HG03064 (cell line): Measurements from ENCODE around the gene KRTAP5-2.
"Not testable (repeated sequence)": the region's sequence is repeated elsewhere in the genome, so short reads cannot be mapped to it uniquely, and the experiment has no call there.

Source experiments
- ATAC-seq: cut with Tn5 transposase; IDR thresholded peaks from one replicate; pipeline ENCODE4 v1.9.1; 2021; ENCODE audit warnings: low read depth; ENCODE audit not compliant: unreplicated experiment

Gene KRTAP5-2

DNA sequence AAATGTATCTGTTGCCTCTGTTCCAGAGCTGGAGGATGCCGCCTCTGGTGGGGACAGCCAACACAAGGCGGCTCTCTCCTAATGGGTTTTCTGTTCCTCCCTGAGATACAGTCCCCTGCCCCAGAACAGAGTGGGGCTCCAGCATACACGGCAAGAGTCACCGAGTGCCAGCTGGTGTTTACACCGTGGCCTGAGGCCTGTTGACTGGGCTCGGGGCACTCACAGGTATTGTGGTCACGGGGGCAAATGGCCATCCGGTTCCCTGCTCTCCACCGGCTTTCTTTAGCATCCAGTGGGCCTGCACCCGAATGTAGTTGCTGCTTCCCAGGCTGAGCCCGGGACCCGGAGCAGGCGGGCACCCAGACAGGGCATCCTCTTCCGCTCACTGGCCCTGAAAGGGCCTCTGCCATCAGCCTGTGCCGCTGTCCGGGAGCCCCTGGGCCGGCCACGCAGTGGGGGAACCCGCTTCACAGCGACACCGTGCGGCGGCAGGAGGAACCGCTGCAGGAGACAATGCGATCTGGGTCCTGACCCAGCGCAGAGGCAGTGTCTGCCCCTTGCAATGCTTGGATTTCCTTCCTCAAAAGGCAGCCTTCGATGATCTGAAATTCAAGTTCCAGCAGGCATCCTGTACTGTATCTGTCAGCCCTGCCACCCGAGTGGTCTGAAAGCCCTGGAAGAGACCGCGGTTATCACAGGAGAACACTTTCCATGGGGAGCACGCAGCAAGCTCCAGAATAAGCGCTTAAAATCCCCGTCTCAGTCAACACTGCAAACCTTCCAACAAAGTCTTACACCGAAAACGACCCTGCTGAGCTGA, 30.6 kb upstream of the KRTAP5-2 start:
- no peak for ATAC-seq

DNA sequence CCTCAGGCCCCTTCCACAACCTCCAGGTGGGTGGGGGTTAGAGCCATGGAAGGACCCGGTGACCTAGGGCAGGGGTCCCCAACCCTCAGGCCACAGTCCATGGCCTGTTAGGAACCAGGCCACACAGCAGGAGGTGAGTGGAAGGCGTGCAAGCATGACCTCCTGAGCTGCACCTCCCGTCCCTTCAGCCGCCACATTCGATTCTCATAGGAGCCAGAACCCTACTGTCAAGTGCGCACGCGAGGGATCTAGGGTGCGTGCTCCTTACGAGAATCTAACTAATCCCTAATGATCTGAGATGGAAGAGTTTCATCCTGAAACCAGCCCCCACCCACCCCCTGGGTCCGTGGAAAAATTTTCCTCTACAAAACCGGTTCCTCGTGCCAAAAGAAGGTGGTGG, 27.4 kb upstream of the KRTAP5-2 start:
- ATAC-seq, result no peak

DNA sequence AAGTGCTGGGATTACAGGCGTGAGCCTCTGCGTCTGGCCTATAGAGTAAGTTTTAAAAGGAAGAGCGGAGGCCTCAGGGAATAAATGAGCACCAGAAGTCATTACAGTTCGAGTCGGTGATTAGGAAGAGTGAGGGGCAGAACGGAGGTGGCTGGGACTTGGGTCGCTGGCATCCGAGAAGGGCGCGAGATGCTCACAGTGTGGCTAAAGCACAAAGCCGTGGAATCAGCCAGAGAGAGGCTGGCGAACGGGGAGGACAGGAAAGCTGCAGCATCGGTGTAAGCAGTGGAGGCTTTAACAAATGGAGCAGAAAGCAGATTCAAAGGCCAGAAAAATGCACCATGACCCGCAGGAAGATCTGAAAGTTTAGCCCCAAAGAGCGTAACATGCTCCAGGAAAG, 26.5 kb upstream of the KRTAP5-2 start:
- no peak for ATAC-seq

DNA sequence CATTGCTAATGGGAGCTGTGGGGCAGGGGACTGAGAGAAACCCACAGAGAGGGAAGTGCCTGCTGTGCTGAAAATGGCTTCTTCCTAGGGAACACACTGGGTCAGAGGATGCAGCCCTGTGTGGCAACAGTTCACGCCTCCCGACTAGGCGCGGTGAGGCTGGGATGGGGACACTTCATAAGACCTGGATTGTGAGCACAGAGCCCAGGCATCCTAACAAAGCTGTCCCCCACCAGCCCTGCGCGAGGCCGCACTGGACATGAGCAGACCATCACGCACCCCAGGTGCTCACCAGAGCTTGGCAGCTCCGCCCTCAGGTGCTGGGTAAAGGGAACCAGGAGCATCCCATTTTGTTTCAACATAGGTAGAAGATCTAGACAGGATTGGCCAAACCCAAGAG, 25.6 kb upstream of the KRTAP5-2 start:
- ATAC-seq, result no peak

DNA sequence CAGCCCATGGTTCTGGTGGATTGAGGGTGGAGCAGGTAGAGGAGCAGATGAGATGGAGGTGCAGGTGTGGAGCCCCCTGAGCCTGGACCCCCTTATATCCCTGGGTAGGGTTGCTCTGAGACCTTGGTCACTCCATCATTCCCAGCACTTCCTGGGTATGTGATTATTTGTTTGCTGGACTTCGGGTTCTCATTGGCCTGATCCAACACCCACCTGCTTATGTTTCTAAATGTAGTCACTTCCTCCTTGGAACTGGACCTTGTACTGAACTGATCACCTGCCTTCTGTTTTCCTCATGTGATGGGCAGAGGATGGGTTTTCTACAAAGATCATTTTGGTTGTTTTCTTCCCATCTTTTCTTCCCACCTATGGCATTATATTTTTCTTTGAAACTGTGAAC, 24.0 kb upstream of the KRTAP5-2 start, which contains the start of gene KRTAP5-4:
Gene KRTAP5-4, minus strand, starts transcription at position 53 of the 400 bp plus-strand sequence. Its CDS starts 45 bp downstream, at position 8.
- no peak for ATAC-seq

DNA sequence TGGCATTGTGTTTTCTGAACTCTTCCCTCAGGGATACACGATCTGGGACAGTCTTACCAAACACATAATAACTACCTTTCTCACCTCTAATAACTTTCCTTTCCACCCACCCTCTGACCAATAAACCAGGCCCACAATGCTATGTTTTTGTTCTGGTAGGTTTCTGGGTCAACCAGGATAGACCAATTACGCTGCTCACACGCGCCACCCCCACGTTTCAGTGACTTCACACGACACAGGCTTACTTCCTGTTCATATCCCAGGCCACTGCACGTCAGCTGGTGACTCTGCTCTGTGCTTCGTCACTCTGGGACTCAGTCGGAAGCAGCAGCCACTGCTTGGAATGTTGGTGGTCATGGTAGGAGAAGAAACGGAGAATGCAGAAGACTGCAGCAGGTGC, 21.4 kb upstream of the KRTAP5-2 start:
- no peak for ATAC-seq

DNA sequence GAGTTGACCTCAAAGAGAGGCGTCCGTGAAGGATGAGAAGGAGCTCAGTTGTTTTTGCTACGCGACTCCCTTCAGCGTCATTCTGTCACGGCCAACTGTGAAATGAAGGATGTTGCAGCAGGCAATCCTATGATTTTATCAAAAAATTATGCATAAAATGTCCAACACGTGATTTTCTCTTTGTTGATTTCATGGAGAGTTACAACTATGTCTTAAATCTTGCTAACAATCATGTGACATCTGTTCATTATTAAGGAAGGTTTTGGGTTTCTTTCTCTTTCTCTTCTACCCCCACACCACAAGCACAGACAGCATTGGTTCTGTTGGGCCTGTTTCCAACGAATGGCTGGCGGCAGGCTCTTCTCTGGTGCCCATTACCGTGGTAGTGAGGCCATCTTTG, 20.1 kb upstream of the KRTAP5-2 start:
- ATAC-seq, result no peak

DNA sequence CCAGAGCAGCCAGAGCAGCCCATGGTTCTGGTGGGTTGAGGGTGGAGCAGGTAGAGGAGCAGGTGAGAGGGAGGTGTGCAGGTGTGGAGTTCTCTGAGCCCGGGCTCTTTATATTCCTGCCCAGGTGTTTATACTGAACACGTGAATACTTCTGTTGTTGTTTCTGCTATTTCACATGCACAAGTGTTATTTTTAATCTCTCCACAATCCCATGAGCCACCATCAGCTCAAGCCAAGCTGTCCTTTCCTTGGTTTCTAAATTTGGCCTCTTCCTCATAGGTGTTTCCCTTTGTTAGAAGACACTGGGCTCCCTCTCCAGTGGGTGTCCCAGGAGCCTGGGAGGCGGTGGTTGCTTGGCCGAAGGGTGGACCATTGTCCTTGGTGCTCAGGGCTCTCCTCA, 10.3 kb upstream of the KRTAP5-2 start, which contains the start of gene KRTAP5-3:
Gene KRTAP5-3, minus strand, starts transcription at position 101 of the 400 bp plus-strand sequence. Its CDS starts 78 bp downstream, at position 23.
- ATAC-seq, result no peak

DNA sequence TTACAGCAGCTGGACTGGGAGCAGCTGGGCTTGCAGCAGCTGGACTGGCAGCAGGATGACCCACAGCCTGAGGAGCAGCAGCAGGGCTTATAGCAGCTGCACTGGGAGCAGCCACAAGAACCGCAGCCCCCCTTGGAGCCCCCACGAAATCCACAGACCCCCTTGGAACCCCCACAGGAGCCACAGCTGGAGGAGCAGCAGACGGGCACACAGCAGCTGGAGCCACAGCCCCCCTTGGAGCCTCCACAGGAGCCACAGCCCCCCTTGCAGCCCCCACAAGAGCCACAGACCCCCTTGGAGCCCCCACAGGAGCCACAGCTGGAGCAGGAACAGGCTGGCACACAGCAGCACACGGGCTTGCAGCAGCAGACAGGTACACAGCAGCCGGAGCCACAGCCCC, 9.8 kb upstream of the KRTAP5-2 start:
- not testable (repeated sequence) for ATAC-seq

DNA sequence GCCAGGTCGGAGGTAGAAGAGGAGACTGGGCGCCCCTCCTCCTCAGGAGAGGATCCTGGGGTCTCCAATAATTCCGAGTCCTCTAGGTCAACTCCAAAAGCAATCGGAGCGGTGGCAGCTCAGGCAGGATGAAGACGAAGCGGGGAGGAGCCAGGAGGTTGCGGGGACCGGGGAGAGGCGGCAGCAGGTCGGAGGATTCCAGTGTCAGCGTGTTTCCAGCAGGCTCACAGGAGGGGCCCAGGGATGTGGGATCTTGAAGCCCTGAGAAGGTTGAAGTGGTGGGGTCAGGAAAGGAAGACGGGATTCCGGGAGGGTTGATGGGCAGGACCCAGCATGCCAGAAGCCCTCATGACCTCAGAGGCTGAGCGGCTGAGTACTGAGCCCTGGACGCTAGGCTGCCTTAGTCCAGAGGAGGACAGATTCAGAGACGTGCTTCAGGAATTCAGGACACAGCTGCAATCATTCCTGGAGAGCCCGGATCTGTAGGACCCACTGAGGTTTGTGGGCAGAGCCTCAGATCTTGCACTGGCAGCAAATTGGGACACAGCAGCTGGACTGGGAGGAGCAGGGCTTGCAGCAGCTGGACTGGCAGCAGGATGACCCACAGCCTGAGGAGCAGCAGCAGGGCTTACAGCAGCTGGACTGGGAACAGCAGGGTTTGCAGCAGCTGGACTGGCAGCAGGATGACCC, 9.2 kb upstream of the KRTAP5-2 start:
- not testable (repeated sequence) for ATAC-seq

DNA sequence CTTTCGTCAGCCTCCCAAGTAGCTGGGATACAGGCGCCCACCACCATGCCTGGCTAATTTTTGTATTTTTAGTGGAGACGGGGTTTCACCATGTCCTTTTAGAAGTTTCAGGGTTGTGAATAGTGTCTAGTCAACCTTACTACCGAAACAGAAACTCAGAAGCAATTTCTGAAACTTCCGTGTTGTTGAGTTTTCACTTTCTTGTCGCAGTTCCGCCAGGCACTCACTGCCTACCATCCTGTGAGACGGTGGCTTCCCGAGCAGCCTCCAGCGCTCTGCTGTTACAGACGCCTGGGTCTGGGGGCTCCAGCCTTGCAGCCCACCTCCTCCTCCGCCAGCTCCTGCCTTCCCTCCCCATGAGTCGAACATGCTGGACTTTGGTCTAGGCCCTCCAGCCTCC, 7.8 kb upstream of the KRTAP5-2 start:
- peak; percentile 79 for ATAC-seq

DNA sequence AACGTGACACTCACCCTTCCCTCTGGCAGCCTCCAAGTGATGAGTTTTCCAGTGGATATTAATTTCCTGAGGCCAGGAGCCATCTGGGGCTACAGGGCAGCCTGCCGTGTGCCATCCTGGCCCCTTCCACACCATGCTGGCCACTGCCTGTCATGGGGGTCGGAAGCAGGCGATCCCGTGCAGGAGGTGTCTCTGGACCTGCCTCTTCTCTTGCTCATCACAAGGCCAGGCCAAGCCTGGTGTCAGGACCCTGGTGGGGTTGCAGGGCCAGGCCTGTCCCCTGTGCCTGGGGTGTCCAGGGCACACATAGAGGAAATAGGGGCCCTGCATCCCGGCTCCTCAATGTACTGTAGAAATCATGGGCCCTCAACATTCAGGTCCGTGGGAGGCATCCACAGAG, 6.6 kb upstream of the KRTAP5-2 start:
- ATAC-seq, result no peak

DNA sequence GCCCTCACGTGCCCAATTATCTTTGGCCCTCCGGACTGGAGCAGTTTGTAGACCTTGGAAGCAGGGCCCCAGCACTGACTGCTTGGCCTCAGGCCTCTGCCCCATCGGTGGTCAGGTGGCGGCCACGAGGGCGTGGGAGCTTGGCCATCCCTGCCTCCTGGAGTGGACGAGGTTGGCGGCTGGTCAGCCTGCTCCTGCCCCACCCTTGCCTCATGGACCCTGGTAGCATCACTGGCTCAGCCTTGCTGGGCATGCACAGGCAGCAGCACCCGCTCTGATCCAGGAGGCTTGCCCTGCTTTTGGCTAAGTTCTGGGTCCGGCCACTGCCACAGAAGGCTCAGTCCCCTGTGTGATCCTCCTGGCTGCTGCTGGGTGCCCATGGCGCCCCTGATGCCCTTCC, 6.1 kb upstream of the KRTAP5-2 start:
- ATAC-seq, result no peak

DNA sequence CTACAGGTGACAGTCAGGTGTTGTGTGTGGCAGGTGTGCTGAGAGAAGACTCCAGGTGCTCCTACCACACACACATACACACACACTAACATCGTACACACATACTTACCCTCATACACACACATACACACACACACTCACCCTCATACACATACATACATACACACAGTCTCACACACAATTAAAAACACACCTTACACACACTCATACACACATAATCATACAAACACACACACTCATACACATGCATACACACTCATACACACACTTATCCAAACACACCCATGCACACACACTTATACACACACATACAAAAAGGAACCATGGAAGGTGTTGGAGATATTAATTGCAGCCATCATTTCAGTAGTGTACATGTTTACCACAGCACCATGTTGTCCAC, 5.5 kb upstream of the KRTAP5-2 start:
- ATAC-seq, result no peak

DNA sequence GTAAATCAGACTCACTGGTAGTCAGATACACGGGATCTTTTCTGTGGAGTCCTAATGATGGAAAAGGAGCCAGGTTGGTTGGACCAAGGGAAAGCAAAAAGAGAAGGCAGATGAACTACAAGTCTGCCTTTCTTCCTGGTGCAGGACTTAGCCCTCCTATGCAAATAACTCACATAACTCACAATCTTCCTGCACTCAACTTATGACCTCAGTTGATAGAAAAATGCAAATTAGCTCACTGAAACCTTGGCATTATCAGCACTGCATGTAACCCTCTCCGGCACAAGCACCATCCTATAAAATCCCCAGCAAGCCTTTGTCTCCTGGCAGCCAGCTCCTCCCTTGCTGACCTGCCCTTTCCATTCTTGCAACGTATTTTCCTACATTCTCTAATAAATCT, 3.6 kb upstream of the KRTAP5-2 start:
- not testable (repeated sequence) for ATAC-seq

DNA sequence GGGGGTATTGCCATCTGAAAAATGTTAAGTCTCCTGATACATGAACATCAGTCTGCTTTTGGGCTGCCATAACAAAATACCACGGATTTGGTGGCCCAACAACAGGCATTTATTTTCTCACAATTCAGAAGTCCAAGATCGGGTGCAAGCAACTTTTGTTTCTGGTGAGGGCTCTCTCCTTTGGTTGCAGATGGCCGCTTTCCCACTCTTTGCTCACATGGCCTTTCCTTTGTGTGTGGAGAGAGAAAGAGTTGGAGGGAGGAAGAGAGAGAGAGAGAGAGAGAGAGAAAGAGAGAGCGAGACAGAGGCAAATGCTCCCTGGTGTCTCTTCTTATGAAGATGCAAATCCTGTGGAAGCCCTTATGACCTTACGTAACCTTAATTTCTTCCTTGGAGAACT, 2.5 kb upstream of the KRTAP5-2 start:
- ATAC-seq, result no peak

DNA sequence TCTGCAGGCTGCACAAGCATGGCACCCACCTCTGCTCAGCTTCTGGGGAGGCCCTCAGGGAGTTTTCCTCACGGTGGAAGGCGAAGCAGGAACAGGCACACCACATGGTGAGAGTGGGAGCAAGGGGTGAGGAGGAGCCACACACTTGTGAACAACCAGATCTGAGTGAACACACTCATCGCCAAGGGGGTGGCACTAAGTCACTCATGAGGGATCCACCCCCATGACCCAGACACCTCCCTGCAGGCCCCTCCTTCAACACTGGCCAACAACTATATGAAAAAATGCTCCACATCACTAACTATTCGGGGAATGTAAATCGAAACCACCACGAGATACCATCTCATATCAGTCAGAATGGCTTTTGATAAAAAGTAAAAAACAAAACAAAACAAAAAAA, 722 bp upstream of the KRTAP5-2 start:
- ATAC-seq, result no peak

DNA sequence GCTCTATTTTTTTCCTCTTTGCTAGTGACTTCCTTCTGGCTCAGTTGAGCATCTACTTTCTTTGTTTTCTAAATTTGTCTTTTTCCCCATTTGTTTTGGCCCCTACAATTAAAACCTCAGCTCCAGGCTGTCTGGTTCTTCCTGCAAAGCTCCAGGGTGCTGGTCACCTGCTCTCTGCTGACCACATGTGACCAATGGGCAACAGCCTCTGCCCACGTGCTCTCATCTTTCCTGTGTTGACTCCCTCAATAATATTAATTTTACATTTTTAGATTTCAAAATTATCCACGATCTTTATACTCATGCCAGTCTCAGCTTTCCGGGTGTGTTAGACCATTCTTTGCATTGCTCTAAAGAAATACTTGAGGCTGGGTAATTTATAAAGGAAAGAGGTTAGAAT, 312 bp upstream of the KRTAP5-2 start:
- not testable (repeated sequence) for ATAC-seq

DNA sequence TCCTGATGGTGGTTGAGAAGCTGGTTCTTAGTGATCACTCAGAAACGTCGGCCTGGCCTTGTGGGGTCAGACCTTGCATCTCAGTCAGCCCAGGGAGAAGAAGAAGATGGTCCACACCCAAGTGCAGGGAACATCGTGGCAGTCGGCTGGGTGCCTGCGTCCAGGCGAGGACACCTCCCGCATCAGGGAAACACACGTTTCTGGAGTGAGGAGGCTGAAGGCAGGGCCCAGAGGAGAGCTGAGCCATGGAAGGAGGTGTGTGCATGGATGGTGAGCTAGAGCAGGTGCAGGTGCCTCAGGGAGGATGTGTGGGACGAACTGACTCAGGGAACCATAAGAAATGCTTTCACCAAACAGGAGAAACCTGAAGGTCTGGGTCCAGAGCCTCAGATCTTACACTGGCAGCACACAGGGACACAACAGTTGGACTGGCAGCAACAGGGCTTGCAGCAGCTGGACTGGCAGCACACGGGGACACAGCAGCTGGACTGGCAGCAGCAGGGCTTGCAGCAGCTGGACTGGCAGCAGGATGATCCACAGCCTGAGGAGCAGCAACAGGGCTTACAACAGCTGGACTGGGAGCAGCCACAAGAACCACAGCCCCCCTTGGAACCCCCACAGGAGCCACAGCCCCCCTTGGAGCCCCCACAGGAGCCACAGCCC, 632 bp downstream of the KRTAP5-2 start:
- no peak for ATAC-seq

DNA sequence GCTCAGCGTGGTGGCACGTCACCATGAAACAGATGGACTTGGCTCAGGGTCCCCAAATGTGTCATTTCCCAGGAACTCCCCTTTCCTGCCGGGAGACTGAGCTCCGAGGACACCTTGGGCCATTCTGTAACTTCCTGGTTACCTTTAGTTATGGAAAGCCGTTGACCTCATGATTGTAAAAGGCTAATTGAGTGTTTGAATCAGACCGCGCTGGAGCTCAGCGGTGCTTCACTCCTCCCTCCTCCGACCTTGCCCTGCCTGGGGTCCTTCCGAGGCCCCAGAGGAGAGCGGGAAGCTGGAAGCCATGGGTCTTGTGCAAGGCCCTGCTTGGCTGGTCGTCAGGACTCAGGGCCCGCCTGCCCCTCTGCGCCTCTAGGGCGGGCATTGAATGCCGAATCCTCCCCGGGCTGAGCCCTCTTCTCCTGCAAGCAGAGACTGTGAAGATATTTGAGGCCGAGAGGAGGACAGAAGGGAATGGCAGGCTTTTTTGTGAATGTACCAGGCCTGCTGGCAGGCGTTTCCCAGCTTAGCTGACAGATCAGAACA, 1.4 kb downstream of the KRTAP5-2 start:
- not testable (repeated sequence) for ATAC-seq

DNA sequence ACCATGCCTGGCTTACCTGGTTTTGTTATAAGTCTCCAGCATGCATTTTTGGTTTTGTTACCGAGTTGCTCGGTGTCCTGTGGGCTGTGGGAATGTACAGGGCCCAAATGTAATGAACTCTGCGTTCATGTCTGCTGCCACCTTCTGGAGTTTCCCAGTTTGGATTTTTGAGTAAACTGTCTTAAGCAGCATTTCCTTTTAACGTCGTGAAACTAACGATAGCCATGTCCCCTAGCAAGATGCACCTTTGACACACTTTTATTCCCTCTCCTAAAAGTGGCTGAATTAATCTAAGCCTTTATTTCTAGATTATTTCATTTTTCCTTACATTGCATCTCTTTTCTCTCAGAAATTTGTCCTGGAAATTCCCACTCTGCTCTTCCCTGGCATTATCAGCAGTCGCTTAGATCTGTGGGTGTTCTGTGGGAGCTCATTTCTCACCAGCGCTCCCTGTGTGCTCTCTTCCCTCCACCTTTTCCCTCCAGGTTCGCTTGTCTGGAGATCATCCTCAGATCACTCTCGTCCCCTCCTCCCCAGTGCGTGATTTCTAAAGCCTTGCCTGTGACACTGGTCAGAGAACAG, 2.0 kb downstream of the KRTAP5-2 start:
- ATAC-seq, result not testable (repeated sequence)
